ENCODE results near the gene CD300LD. TPM values are rescaled to one million over a fixed set of nuclear protein-coding genes. Genes with fewer than 3 reads are reported as not detected.

CD300LD gene
- total and polyA plus RNA-seq, 2 of the 8 experiments (the other 6 are each of a cell fraction or from before 2014, with no cell fraction given): not detected

- Histone ChIP-seq H2BK120ac (replicated peaks; ENCODE audit: low read depth, low read length) (no peak within 1 kb of the TSS), H3K36me3 (ENCODE audit: control insufficient read depth in 2 of 4, insufficient read depth in 4 of 4, low read length in 3 of 4) (no peaks in the 10 kb centered on the region), H4K5ac (ENCODE audit: insufficient read length, low read depth, low read length) (no peak within 1 kb of the TSS), H4K8ac (ENCODE audit: extremely low read depth, insufficient read depth, low read length) (no peak within 1 kb of the TSS), H2AFZ (ENCODE audit: low read length) (no peak within 1 kb of the TSS), H2AK5ac (ENCODE audit: low read depth, low read length) (no peak within 1 kb of the TSS), H3K23ac (ENCODE audit: insufficient read length) (no peak within 1 kb of the TSS), H4K91ac (replicated peaks; ENCODE audit: insufficient read length, low read length) (no peak within 1 kb of the TSS), H2BK12ac (ENCODE audit: low read depth, low read length) (no peak within 1 kb of the TSS), H2BK5ac (ENCODE audit: low read depth, low read length) (no peak within 1 kb of the TSS), H3K23me2 (ENCODE audit: low read depth, low read length) (no peaks in the 10 kb centered on the region), H2BK15ac (ENCODE audit: low read length) (no peak within 1 kb of the TSS), H3K4ac (replicated peaks; ENCODE audit: insufficient read length, low read depth, low read length) (no peak within 1 kb of the TSS), H3K79me2 (ENCODE audit: control insufficient read depth in 1 of 2, insufficient read depth in 2 of 2, low read length in 2 of 2) (no peaks in the 10 kb centered on the region), H3K4me3 (ENCODE audit: extremely low read depth in 1 of 4, insufficient read depth in 2 of 4, low read depth in 3 of 4, low read length in 4 of 4) (no peak within 1 kb of the TSS), H3K4me1 (replicated peaks in 1 of 4; ENCODE audit: control insufficient read depth in 3 of 4, insufficient read depth in 4 of 4, low read length in 3 of 4) (no peaks in the 10 kb centered on the region), H3K79me1 (ENCODE audit: low read depth, low read length) (no peaks in the 10 kb centered on the region), H3K27me3 (replicated peaks in 1 of 4; ENCODE audit: control insufficient read depth in 3 of 4, extremely low read depth in 1 of 4, insufficient read depth in 3 of 4, low read length in 3 of 4) (peaks cover 0 to 5% (median 2%) of the 10 kb centered on the region in 4 experiments; a peak in 2 of 7 replicates), H3K4me2 (ENCODE audit: insufficient read depth in 1 of 2, low read depth in 2 of 2, low read length in 2 of 2) (no peak within 1 kb of the TSS), H2BK20ac (ENCODE audit: low read length) (no peak within 1 kb of the TSS), H3K9ac (replicated peaks in 1 of 4; ENCODE audit: extremely low read depth in 1 of 4, low read depth in 3 of 4, low read length in 3 of 4) (no peak within 1 kb of the TSS), H3K14ac (ENCODE audit: insufficient read length) (no peak within 1 kb of the TSS), H3K56ac (replicated peaks; ENCODE audit: insufficient read length, low read depth, low read length) (no peak within 1 kb of the TSS), H3K9me3 (ENCODE audit: insufficient read depth in 2 of 2, low read depth in 1 of 2, low read length in 1 of 2) (0 out of 4 replicates have a peak, but pooled peaks cover 0 to 2% of the 10 kb centered on the region in 2 experiments), H4K20me1 (replicated peaks in 1 of 2; ENCODE audit: control insufficient read depth in 1 of 2, insufficient read depth in 2 of 2, low read length in 2 of 2) (no peaks in the 10 kb centered on the region), H3K27ac (ENCODE audit: low read depth, low read length) (no peak within 1 kb of the TSS), H3K18ac (ENCODE audit: extremely low read depth, low read length) (no peak within 1 kb of the TSS)
- FAIRE-seq (no peak), DNase-seq (ENCODE audit: low read depth in 1 of 2, low spot score in 2 of 2) (no peak)
- WGBS, 2 experiments (ENCODE audit: extremely low coverage in 1 of 2, insufficient coverage in 1 of 2, insufficient read length in 1 of 2, insufficient replicate concordance in 2 of 2, low coverage in 1 of 2, low lambda C conversion rate in 2 of 2, missing lambda C conversion rate in 1 of 2): 87% methylated on average over 5 of the region's 5 CpGs; no CpG with 5 or more reads in 1 of the 2 experiments
- ChIA-PET POLR2A (ENCODE audit: partially characterized antibody) (no interaction called here), CTCF (ENCODE audit: partially characterized antibody) (interaction anchor here (0.8 kb wide), 1 partner anchor 140 kb away, joined by 3 read pairs; no protein-coding TSS in a partner anchor)
- TF ChIP-seq CHD1 (IDR thresholded peaks at IDR 0.05; ENCODE audit: low read depth, low read length) (no peak), KDM1A (IDR thresholded peaks at IDR 0.05; ENCODE audit: borderline replicate concordance, low read length) (no peak), BCL11A (IDR thresholded peaks at IDR 0.05; ENCODE audit: low read depth in 2 of 2, low read length in 2 of 2) (no peak), CTBP2 (IDR thresholded peaks at IDR 0.05; ENCODE audit: borderline replicate concordance, insufficient read depth, insufficient read length, low read length) (no peak), EP300 (IDR thresholded peaks at IDR 0.05; ENCODE audit: borderline replicate concordance in 1 of 2, low read depth in 2 of 2, low read length in 2 of 2) (no peak), GABPA (IDR thresholded peaks at IDR 0.05; ENCODE audit: borderline replicate concordance, insufficient read depth, low read length) (no peak), POLR2A (IDR thresholded peaks at IDR 0.05; ENCODE audit: control extremely low read depth in 1 of 2, low read depth in 2 of 2, low read length in 2 of 2) (no peak)
- TF ChIP-seq, protein P1, sequence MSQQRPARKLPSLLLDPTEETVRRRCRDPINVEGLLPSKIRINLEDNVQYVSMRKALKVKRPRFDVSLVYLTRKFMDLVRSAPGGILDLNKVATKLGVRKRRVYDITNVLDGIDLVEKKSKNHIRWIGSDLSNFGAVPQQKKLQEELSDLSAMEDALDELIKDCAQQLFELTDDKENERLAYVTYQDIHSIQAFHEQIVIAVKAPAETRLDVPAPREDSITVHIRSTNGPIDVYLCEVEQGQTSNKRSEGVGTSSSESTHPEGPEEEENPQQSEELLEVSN (IDR thresholded peaks at IDR 0.05): no peak
Observed at GRCh38 chr17:74623693-74624093, 31.6 kb upstream of the CD300LD start, which contains the start of gene CD300E. Gene CD300E, minus strand, starts transcription at chr17:74623738. Its CDS starts 117 bp downstream, at chr17:74623621.

Measured in H1 (cell line).